HG02943 (cell line): ENCODE data around the gene SLAIN1.

Experiments
- ATAC-seq: cut with Tn5 transposase; IDR thresholded peaks from one replicate; pipeline ENCODE4 v1.9.1; 2021; ENCODE audit warnings: mild to moderate bottlenecking, low read depth, moderate library complexity; ENCODE audit not compliant: unreplicated experiment

The SLAIN1 gene

GRCh38 chr13:77703408-77703807, 5.9 kb downstream of the SLAIN1 start:
- ATAC-seq: no peak

GRCh38 chr13:77714119-77714755, 16.8 kb downstream of the SLAIN1 start:
- no peak for ATAC-seq

- peak; percentile 68 for ATAC-seq
Observed at GRCh38 chr13:77715233-77715891, 17.9 kb downstream of the SLAIN1 start.

GRCh38 chr13:77716692-77717091, 19.2 kb downstream of the SLAIN1 start:
- ATAC-seq: no peak

GRCh38 chr13:77717508-77717907, 20.0 kb downstream of the SLAIN1 start:
- no peak for ATAC-seq

- ATAC-seq: no peak
Observed at GRCh38 chr13:77719128-77719527, 21.6 kb downstream of the SLAIN1 start.

- ATAC-seq: no peak
Observed at GRCh38 chr13:77720988-77721387, 23.5 kb downstream of the SLAIN1 start.

GRCh38 chr13:77724092-77724491, 26.6 kb downstream of the SLAIN1 start:
- ATAC-seq: no peak

GRCh38 chr13:77725071-77725470, 27.6 kb downstream of the SLAIN1 start:
- ATAC-seq: no peak

- no peak for ATAC-seq
Observed at GRCh38 chr13:77728265-77729125, 31.0 kb downstream of the SLAIN1 start.

GRCh38 chr13:77729502-77730221, 32.2 kb downstream of the SLAIN1 start:
- peak; percentile 97 for ATAC-seq

GRCh38 chr13:77730572-77730971, 33.1 kb downstream of the SLAIN1 start:
- ATAC-seq: no peak

GRCh38 chr13:77732287-77732686, 34.8 kb downstream of the SLAIN1 start:
- ATAC-seq: no peak

GRCh38 chr13:77733674-77734073, 36.2 kb downstream of the SLAIN1 start:
- no peak for ATAC-seq

GRCh38 chr13:77737583-77738200, 40.2 kb downstream of the SLAIN1 start:
- peak; percentile 76 for ATAC-seq

GRCh38 chr13:77740097-77740735, 42.7 kb downstream of the SLAIN1 start:
- ATAC-seq: no peak

GRCh38 chr13:77740931-77741596, 43.6 kb downstream of the SLAIN1 start:
- ATAC-seq: no peak

GRCh38 chr13:77741597-77741972, 44.1 kb downstream of the SLAIN1 start:
- no peak for ATAC-seq

GRCh38 chr13:77742801-77743200, 45.3 kb downstream of the SLAIN1 start:
- no peak for ATAC-seq
